GM19372 (cell line): Measurements from ENCODE around the gene SNX25.
"Not testable (repeated sequence)": the region's sequence is repeated elsewhere in the genome, so short reads cannot be mapped to it uniquely, and the experiment has no call there.

Experiments
- ATAC-seq: cut with Tn5 transposase; IDR thresholded peaks from one replicate; pipeline ENCODE4 v1.9.1; 2021; ENCODE audit warnings: mild to moderate bottlenecking, low read depth, moderate library complexity; ENCODE audit not compliant: unreplicated experiment

Gene SNX25

GRCh38 chr4:185209031-185209851 is at the start of gene SNX25:
Gene SNX25 (plus strand): TSS chr4:185209598. CDS start chr4:185209827, 229 bp downstream.
- peak; percentile 73 for ATAC-seq

- peak; percentile 97 for ATAC-seq
Measured at GRCh38 chr4:185165605-185166063, 43.8 kb upstream of the SNX25 start.

- ATAC-seq: no peak
Measured at GRCh38 chr4:185167234-185167633, 42.2 kb upstream of the SNX25 start.

GRCh38 chr4:185171373-185172071 is 37.9 kb upstream of the SNX25 start:
- no peak for ATAC-seq

- no peak for ATAC-seq
Measured at GRCh38 chr4:185179488-185179887, 29.9 kb upstream of the SNX25 start.

- no peak for ATAC-seq
Measured at GRCh38 chr4:185182239-185182638, 27.2 kb upstream of the SNX25 start.

GRCh38 chr4:185183622-185184281 is 25.6 kb upstream of the SNX25 start:
- no peak for ATAC-seq

- ATAC-seq: no peak
Measured at GRCh38 chr4:185186769-185187168, 22.6 kb upstream of the SNX25 start.

GRCh38 chr4:185189606-185190305 is 19.6 kb upstream of the SNX25 start:
- ATAC-seq: no peak

- ATAC-seq: no peak
Measured at GRCh38 chr4:185190306-185190856, 19.0 kb upstream of the SNX25 start.

GRCh38 chr4:185192059-185192458 is 17.3 kb upstream of the SNX25 start:
- ATAC-seq: peak; percentile 91

- ATAC-seq: no peak
Measured at GRCh38 chr4:185194924-185195888, 14.2 kb upstream of the SNX25 start.

- ATAC-seq: no peak
Measured at GRCh38 chr4:185196437-185196836, 13.0 kb upstream of the SNX25 start.

GRCh38 chr4:185198189-185198588 is 11.2 kb upstream of the SNX25 start:
- ATAC-seq: not testable (repeated sequence)

GRCh38 chr4:185201977-185202962 is 7.1 kb upstream of the SNX25 start:
- ATAC-seq: no peak

- no peak for ATAC-seq
Measured at GRCh38 chr4:185202984-185203485, 6.4 kb upstream of the SNX25 start.

- peak; percentile 83 for ATAC-seq
Measured at GRCh38 chr4:185203486-185204237, 5.7 kb upstream of the SNX25 start, which contains the start of gene CFAP97. Gene CFAP97 (minus strand): TSS chr4:185204000. CDS start chr4:185191196, 12,804 bp downstream.
